ELF-1 (cell line): ENCODE data around the gene SKA1.

Experiments used
- DNase-seq: peaks from one replicate; pipeline ENCODE4 v3.0.0-alpha.2; 2016; ENCODE audit warnings: low read depth, low spot score

SKA1 gene, protein sequence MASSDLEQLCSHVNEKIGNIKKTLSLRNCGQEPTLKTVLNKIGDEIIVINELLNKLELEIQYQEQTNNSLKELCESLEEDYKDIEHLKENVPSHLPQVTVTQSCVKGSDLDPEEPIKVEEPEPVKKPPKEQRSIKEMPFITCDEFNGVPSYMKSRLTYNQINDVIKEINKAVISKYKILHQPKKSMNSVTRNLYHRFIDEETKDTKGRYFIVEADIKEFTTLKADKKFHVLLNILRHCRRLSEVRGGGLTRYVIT

GRCh38 chr18:50374753-50375391 is at the start of gene SKA1:
TSS of gene SKA1 (plus strand) at chr18:50375046. CDS start at chr18:50375831, 785 bp downstream.
- peak; percentile 98 for DNase-seq

- no peak for DNase-seq
These were observed 46.9 kb upstream of the SKA1 start for GRCh38 chr18:50327983-50328382.

DNA sequence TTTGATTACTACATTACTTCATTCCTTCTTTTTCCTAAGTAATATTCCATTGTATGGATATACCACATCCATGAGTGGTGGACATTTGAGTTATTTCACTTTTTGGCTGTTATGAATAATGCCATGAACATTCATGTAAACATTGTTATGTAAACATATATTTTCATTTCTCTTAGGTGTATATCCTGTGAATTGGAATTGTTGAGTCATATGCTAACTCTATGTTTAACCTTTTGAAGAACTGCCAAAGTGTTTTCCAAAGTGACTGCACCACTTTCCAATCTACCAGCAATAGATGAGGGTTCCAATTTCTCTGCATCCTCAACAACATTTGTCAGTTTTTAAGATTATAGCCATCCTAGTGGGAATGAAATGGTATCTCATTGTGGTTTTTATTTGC is 44.7 kb upstream of the SKA1 start:
- DNase-seq, result no peak

DNA sequence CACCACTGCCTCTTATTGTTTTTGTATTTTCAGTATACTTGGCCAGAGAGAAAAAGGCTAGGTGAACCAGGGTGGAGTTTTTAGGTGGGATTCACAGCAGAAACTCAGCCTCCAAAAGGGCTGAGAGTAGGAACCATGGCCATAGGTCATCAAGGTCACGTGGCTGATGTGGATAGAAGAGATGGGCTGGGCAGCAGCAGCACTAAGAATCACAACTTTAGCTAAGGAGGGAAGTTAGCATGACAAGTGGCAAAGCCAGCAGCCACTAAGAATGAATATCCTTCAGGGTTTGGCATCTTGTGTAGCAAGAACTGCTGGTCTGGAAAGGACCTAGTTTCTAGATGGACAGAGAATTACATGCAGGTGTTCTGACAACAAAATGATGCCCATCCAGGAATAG is 43.2 kb upstream of the SKA1 start:
- no peak for DNase-seq

- no peak for DNase-seq
These were observed 40.2 kb upstream of the SKA1 start for GRCh38 chr18:50334546-50335152.

- no peak for DNase-seq
These were observed 36.7 kb upstream of the SKA1 start for GRCh38 chr18:50338122-50338521.

- peak; percentile 34 for DNase-seq
These were observed 36.1 kb upstream of the SKA1 start for GRCh38 chr18:50338715-50339114.

GRCh38 chr18:50340078-50340477 is 34.8 kb upstream of the SKA1 start:
- no peak for DNase-seq

DNA sequence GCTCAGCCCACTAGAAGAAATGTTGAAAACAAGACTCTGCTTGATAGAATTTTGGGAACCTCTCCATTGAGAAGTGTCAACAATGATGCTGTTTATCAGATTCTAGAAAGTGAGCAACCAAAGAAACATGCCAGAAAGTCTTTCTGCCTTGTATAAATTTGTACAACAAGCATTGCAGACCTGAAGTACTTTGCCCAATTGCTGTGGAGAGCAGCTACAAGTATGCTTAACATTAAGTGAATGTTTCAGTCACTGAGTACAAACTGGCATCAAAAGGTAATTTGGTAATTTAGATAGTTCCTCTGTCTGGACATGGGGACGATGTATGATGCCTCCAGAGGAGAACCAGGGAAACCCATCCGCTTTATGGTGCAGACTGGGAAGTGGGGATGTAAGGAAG is 33.4 kb upstream of the SKA1 start:
- DNase-seq, result no peak

- DNase-seq, result no peak
These were observed 24.1 kb upstream of the SKA1 start for GRCh38 chr18:50350699-50351098.

- peak; percentile 20 for DNase-seq
These were observed 18.6 kb upstream of the SKA1 start for GRCh38 chr18:50356036-50356945.

GRCh38 chr18:50358844-50359243 is 16.0 kb upstream of the SKA1 start:
- no peak for DNase-seq

GRCh38 chr18:50359806-50360205 is 15.0 kb upstream of the SKA1 start:
- DNase-seq, result no peak

- DNase-seq, result no peak
These were observed 14.2 kb upstream of the SKA1 start for GRCh38 chr18:50360611-50361010.

DNA sequence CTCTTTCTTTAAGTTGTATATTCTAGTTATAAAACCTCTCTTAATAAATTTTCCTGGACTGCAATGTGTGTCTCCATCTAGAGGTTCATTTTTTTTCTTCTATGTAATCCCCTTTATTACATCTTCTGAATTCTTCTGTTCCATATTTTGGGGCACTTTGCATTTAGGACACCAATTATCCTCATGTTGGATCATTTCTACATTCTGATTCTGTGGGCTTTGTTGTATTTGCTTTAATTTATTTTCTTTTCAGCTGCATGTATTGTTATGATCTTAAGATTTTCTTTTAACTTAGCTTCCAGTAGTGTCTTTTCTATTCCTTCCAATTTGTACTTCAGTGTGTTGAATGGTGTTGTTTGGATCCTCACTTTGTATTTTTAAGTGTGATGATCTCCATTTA is 5.2 kb upstream of the SKA1 start:
- DNase-seq, result no peak

DNA sequence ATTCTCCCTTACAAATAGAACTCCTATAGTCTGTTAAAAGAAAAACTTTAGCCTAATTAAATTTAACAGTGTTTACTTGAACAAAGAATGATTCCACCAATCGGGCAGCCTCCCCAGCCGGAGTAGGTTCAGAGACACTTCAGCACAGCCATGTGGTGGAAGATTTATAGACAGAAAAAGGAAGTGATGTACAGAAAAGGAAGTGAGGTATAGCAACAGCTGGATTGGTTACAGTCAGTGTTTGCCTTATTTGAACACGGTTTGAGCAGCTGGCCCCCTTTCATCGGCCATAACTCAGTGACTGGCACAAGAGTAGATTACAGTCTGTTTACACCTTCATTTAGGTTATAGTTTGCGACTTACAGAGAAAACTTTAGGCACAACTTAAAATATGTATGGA is 2.1 kb upstream of the SKA1 start:
- no peak for DNase-seq

DNA sequence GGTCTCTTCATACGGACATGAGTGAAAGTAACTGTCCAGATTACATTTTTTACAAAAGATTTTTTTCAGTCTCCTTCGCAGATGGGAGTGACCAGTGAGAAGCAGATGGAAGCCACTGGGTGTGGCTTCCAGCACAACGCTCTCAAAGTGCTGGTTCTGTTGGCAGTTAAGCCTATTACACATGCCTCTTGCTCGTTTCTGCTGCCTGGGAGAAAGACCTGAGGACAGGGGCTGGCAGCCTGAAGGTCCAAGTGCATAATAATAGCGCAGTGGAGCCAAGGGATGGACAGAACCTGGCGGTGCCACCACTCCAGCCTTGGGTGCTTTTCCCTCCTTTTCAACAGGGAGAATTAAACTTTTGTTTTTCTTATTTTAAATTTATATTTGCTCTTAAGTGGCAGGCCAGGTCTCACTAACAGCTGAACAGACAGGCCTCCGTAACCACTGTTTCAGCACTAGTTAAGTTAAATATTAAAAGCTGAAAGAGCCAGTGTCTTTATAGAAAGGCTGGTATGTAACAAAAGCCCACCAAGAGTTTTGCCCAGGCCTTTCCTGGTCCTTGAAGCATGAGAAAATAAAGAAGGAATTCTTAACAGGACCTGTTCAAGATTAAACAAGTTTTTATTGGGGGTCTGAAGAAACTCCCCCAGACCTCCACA is 1.2 kb upstream of the SKA1 start:
- DNase-seq, result peak; percentile 20

- DNase-seq, result no peak
These were observed 560 bp upstream of the SKA1 start for GRCh38 chr18:50374220-50374752.

DNA sequence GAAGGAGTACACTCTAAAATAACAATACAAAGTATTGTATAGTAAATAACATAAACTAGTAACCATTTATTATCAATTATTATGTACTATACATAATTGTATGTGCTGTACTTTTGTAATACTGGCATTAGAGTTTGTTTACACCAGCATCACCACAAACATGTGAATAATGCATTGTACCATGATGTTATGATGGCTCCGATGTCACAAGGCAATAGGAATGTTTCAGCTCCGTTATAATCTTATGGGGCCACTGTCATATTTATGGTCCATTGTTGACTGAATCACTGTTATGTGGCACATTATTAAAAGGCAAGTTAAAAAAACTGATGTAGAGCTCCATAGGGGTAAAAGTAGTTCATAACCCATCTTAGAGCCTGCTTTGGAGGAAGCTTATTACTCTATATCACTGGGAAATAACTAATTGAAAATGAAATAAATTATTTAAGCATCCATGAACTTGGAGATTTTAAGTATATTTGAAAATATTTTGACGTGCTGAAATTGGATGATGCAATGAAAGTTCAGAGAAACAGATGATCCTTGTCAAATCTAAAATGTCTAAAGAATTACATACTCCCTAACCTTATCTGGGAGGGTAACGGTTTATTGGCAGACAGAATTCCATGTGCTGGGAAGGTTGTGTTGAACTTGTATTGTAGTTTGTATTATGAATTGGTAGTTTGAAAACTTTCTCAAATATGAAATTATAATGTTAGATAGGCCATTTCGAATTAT is 2.4 kb downstream of the SKA1 start:
- DNase-seq, result no peak

DNA sequence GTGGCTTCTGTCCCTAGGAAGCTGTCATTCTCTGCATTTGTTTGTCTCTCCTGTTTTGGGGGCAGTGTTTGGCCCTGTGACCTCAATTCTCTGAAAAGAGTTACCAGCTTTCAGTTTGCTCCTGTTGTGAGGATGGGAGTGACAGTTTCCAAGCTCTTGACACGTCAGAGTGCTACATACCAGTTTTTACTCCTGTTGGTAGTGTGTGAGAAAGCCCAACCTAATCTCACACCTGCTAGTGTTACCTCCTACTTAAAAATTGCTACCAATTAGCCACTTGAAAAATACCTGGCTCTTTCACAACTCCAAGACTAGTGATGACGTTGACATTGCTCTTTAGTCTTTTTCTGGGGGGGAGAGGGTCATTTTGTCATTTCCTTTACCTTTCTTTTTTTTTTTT is 14.1 kb downstream of the SKA1 start:
- no peak for DNase-seq

GRCh38 chr18:50393802-50394201 is 19.0 kb downstream of the SKA1 start:
- DNase-seq, result no peak
